NCI-H460 (cell line): Measurements from ENCODE around the gene MATN4. TPM values are rescaled to one million over a fixed set of nuclear protein-coding genes. Genes with fewer than 3 reads are reported as not detected.

Experiments
- DNase-seq: peaks from one replicate; pipeline ENCODE4 v3.0.0-alpha.2; 2016; ENCODE audit warnings: low read depth; ENCODE audit errors: extremely low read depth
- total RNA-seq: library from RNA; depleted of rRNA; stranded (reverse); fragments of >200 nt; shearing (Covaris generic); gene quantifications from 2 replicates; pipeline ENCODE4 v1.2.3, GENCODE V29; 2014

Gene MATN4
- total RNA-seq, 1 experiment from 2014 or later, result not detected

- DNase-seq, result no peak
Observed at GRCh38 chr20:45341939-45342854, 34.1 kb upstream of the MATN4 start.

GRCh38 chr20:45341579-45341938, 33.5 kb upstream of the MATN4 start:
- DNase-seq, result no peak

GRCh38 chr20:45340951-45341350, 32.9 kb upstream of the MATN4 start:
- no peak for DNase-seq

- no peak for DNase-seq
Observed at GRCh38 chr20:45340236-45340847, 32.2 kb upstream of the MATN4 start.

- DNase-seq, result no peak
Observed at GRCh38 chr20:45339799-45340198, 31.7 kb upstream of the MATN4 start.

- DNase-seq, result no peak
Observed at GRCh38 chr20:45339084-45339483, 31.0 kb upstream of the MATN4 start.

- DNase-seq, result no peak
Observed at GRCh38 chr20:45338121-45339030, 30.3 kb upstream of the MATN4 start.

GRCh38 chr20:45337367-45338120, 29.4 kb upstream of the MATN4 start:
- DNase-seq, result no peak

- no peak for DNase-seq
Observed at GRCh38 chr20:45336530-45337366, 28.6 kb upstream of the MATN4 start.

- no peak for DNase-seq
Observed at GRCh38 chr20:45330476-45330875, 22.4 kb upstream of the MATN4 start.

- DNase-seq, result no peak
Observed at GRCh38 chr20:45329497-45330319, 21.6 kb upstream of the MATN4 start.

GRCh38 chr20:45328451-45328850, 20.4 kb upstream of the MATN4 start:
- no peak for DNase-seq

- no peak for DNase-seq
Observed at GRCh38 chr20:45325371-45325770, 17.3 kb upstream of the MATN4 start.

- no peak for DNase-seq
Observed at GRCh38 chr20:45323731-45324130, 15.6 kb upstream of the MATN4 start.

- DNase-seq, result peak; percentile 53
Observed at GRCh38 chr20:45322952-45323383, 14.9 kb upstream of the MATN4 start.

GRCh38 chr20:45320948-45321595, 13.0 kb upstream of the MATN4 start:
- no peak for DNase-seq

GRCh38 chr20:45318948-45319347, 10.8 kb upstream of the MATN4 start:
- no peak for DNase-seq

GRCh38 chr20:45318386-45318939, 10.4 kb upstream of the MATN4 start:
- DNase-seq, result no peak
